Nucleus accumbens (tissue), 56 donors: ENCODE results near the gene ARHGAP21.
"Not testable (repeated sequence)": the region's sequence is repeated elsewhere in the genome, so short reads cannot be mapped to it uniquely, and the experiment has no call there.

Source experiments
- DNase-seq, 56 donors: peaks; one replicate each; lab custom pipeline; 2025; lab: John Stamatoyannopoulos, UW

ARHGAP21 gene

DNA sequence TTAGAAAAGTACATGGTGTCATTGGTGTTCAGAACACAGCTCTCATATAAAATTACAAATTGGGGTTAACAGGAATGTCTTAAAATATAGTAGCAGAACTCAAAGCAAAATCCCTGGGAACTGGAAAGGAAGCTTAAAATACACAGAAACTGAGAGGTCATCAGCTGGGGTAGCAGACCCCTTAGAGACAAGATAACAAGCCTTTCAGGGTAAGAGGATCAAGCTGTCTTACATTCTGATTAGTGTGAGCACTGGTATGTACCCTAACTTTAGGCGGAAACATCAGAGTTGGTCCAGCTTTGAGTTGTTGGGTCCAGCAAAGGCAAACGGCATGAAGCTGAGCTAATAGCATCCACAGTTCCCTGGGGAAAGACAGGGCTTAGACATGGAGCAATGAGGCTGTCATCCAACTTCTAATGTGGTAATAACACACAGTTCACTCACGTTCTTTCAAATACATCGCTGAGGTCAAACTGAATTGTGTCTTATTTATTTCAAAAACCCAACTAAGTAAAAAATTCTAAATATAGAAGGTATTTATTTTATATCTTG is 32.6 kb downstream of the ARHGAP21 start:
- no peak for DNase-seq

DNA sequence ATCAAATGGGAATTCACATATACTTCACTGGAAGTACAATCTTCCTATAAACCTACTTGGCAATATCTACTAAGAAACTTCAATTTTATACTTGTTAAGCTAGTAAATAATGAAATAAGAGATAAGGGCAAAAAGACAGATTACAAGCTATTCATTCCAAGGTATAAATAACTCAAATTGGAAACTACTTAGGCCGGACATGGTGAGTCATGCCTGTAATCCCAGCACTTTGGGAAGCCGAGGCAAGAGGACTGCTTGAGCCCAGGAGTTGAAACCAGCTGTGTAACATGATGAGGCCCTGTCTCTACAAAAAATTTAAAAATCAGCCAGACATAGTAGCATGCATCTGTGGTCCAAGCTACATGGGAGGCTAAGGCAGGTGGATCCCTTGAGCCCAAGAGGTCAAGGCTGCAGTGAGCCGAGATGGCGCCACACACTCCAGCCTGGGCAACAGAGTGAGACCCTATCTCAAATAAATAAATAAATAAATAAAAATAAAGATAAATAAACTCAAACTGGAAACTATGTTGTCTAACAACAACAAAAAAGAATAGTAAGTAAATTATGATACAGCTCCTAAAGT is 37.6 kb downstream of the ARHGAP21 start:
- no peak for DNase-seq

- no peak for DNase-seq
Measured at GRCh38 chr10:24683554-24683953, 40.1 kb downstream of the ARHGAP21 start.

DNA sequence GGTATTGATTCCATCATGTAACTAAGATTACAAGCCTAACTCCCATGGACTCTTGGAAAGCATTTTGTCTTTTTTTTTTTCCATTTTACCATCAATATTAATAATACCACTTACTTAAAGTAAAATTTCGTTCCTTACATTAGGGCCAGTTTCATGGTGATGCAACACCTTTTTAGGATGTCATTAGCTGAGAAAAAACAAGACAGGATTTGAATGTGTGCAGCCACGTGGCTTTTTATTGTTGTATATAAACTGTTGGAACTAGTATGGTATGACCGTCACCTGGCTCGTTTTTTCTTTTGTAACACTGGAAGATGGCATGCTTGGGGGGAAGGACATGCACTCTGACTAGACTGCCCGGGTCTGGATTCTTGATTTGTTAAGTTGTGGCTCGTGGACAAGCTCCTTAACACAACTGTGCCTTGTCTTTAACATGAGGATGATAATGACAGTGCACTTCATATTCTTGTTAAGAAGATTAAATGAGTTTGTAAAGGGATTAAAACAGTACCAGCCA is 42.1 kb downstream of the ARHGAP21 start:
- DNase-seq: no peak

- DNase-seq: no peak
Measured at GRCh38 chr10:24680647-24681524, 42.8 kb downstream of the ARHGAP21 start.

DNA sequence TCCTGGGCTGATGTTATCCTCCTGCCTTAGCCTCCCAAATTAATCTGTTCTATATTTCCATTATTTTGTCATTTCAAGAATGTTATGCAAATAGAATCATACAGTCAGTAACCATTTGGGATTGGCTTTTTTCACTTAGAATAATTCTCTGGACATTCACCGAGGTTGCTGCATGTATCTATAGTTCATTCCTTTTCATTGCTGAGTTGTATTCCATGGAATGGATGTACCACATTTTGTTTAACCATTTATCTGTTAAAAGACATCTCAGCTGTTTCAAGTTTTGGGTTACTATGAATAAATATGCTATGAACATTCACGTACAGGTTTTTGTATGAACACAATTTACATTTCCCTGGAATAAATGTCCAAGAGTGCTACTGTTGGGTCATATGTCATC is 44.9 kb downstream of the ARHGAP21 start:
- DNase-seq: no peak

GRCh38 chr10:24674892-24675632 is 48.6 kb downstream of the ARHGAP21 start:
- DNase-seq: no peak

GRCh38 chr10:24670964-24671670 is 52.6 kb downstream of the ARHGAP21 start:
- DNase-seq: no peak

DNA sequence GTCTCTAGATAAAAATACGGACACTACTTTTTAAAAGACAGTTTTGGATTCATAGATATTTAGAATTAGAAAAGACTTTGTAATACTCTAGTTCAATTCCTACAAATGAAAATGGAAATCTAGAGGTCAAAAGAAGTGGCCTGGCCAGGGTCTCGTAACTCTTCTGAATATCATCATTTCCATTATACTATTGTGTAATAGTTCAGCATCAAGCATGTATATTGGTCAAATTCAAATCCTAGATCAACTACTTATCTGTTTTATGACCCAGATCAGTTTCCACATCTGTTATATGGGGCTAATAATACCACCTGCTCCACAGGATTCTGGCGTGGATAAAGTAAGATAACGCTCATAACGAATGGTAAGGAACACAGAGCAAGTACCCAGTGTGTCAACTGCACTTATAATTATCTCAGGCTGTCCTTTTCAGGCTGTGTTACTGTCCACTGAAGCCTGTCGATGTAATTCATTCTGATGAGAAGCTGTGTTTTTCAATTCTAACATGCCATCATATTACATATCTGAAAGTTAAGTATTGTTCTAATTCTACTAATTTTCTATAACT is 54.3 kb downstream of the ARHGAP21 start:
- no peak for DNase-seq

GRCh38 chr10:24668247-24668646 is 55.4 kb downstream of the ARHGAP21 start:
- DNase-seq: no peak

GRCh38 chr10:24664991-24665390 is 58.7 kb downstream of the ARHGAP21 start:
- DNase-seq: no peak

- no peak for DNase-seq
Measured at GRCh38 chr10:24661376-24661775, 62.3 kb downstream of the ARHGAP21 start.

GRCh38 chr10:24658319-24658718 is 65.4 kb downstream of the ARHGAP21 start:
- not testable (repeated sequence) for DNase-seq

GRCh38 chr10:24656326-24656725 is 67.4 kb downstream of the ARHGAP21 start:
- not testable (repeated sequence) for DNase-seq

DNA sequence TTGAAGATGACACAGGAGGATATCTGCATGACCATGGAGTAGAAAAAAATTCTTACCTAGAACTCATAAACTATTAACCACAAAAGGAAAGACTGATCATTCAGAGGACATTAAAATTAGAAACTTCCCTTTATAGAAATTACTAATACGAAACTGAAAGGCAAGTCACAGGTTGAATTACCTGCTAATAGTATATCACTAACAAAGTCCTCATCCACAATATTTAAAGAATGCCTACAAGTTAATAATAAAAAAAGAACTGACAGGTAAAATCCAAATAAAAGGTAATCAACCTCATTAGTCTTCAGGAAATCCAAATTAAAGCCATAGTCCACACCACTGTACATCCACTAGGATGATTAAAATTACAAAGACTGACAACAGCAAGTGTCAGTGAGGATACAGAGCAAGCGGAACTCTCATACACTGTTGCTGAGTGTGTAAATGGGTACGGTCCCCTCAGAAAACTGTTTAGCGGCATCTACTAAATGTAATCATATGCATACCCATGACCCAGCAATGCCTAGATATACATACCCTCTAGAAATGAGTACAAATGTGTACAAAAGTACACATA is 71.2 kb downstream of the ARHGAP21 start:
- DNase-seq: no peak

DNA sequence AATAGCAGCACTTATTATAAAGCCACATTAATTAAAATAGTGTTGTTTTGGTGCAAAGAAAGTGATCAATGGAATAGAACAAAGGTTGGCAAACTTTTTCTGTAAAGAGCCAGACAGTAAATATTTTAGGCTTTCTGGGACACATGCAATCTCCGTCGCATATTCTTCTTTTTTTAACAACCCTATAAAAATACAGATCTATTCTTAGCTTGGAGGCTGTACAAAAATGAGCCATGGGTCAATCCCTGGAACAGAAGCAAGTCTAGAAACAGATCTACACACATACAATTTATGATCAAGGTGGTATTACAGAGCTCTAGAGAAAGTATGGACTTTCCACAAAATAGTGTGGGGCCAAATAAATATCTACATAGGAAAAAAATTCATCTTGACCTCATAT is 71.8 kb downstream of the ARHGAP21 start:
- no peak for DNase-seq

GRCh38 chr10:24650669-24651391 is 72.9 kb downstream of the ARHGAP21 start:
- no peak for DNase-seq

DNA sequence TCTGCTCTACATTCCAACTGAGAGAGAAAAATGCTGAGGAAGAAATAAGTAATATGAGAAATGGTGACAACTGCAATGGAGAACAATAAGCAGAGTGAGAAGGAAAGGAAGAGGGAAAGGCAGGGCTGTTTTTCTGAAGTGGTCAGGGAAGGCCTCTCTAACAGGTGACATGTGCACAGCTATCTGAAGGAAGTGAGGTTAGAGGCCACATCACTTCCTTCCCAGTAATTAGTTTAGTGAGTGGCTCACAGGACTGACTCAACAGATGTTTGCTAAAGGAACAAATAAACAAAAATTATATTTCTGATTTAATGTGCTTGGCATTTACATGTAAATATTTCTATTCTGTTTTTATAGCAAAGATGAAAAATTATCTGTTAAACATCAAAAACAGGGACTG is 77.9 kb downstream of the ARHGAP21 start:
- DNase-seq: no peak

DNA sequence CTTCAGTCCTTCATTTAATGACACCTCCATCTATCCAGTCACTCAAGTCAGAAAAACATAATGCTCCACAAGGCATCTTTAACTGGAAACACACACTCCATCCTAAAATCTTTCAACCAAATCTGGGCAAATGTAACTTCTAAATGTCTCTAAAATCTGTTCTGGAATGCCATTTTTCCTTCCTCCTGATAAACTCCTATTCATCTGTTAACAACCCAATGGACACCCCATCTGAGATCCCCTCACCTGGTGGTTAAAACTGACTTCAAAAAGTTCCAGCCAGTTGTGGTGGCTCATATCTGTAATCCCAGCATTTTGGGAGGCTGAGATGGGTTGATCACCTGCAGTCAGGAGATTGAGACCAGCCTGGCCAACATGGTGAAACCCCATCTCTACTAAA is 78.7 kb downstream of the ARHGAP21 start:
- no peak for DNase-seq
